A549 (cell line): ENCODE results near the gene NHSL1. TPM values are rescaled to one million over a fixed set of nuclear protein-coding genes. Genes with fewer than 3 reads are reported as not detected.

Experiments used
- ATAC-seq, 2 experiments: fragments of 200-7000 bp in 1 of 2; fragments of >200 bp in 1 of 2; cut with Nextera tagmentation in 1 of 2; cut with Tn5 transposase in 1 of 2; 3 replicates each; pipeline versions ENCODE4 v1.8.0 to v1.9.1; 2018 to 2020; ENCODE audit warnings: mild to moderate bottlenecking in 1 of 2, moderate library complexity in 1 of 2
- CTCF ChIA-PET: fragments of 300-600 bp; sonication (Branson Sonifier 250); formaldehyde crosslinking; extraction: SDS; loops from one replicate; lab custom pipeline; 2021; ENCODE audit warnings: antibody characterized with exemption, inconsistent platforms; lab: Yijun Ruan, JAX
- POLR2A ChIA-PET: fragments of 350-600 bp; formaldehyde crosslinking; extraction: SDS; loops from one replicate; lab custom pipeline; 2021; ENCODE audit warnings: antibody characterized with exemption, inconsistent platforms; lab: Yijun Ruan, JAX
- DNase-seq, 2 experiments: peaks; one replicate each; pipeline versions ENCODE4 v3.0.0 to v3.0.0-alpha.2; 2011 to 2016; ENCODE audit warnings: low read depth in 1 of 2, low spot score in 1 of 2
- FAIRE-seq: peaks from 2 replicates; lab custom pipeline; 2011; peaks lifted over from hg19 to GRCh38; lab: Jason Lieb, UNC
- H3K27ac ChIP-seq, 2 experiments: fragments of >200 bp; sonication (Bioruptor Twin); formaldehyde crosslinking; 3 replicates each; pipeline ENCODE4 v1.5.1; 2016 to 2017
- H3K4me1 ChIP-seq: fragments of >200 bp; sonication (Bioruptor Twin); formaldehyde crosslinking; 3 replicates; pipeline ENCODE4 v1.6.1; 2016
- H3K4me2 ChIP-seq: fragments of >200 bp; sonication (Bioruptor Twin); formaldehyde crosslinking; 3 replicates; pipeline ENCODE4 v1.6.1; 2016
- H3K4me3 ChIP-seq: fragments of >200 bp; sonication (Bioruptor Twin); formaldehyde crosslinking; 3 replicates; pipeline ENCODE4 v1.5.1; 2016
- H3K9me3 ChIP-seq: fragments of >200 bp; sonication (Bioruptor Twin); formaldehyde crosslinking; 3 replicates; pipeline ENCODE4 v1.6.1; 2016
- ATOH8 ChIP-seq: fragments of 250-450 bp; sonication (Bioruptor Pico); IDR thresholded peaks from 2 replicates; pipeline ENCODE4 v1.5.0; 2020; ENCODE audit warnings: low read depth, mild to moderate bottlenecking, moderate library complexity
- CBX2 ChIP-seq: fragments of 200-600 bp; sonication (generic); IDR thresholded peaks from 2 replicates; pipeline ENCODE4 v1.6.1; 2016; ENCODE audit warnings: low read depth, mild to moderate bottlenecking, borderline replicate concordance
- CEBPB ChIP-seq, 2 experiments: fragments of >200 bp in 1 of 2; sonication (Bioruptor Twin) in 1 of 2; formaldehyde crosslinking in 1 of 2; IDR thresholded peaks; 2 replicates each; pipeline ENCODE4 v1.6.1; 2012 to 2016
- CHD2 ChIP-seq: fragments of 150-350 bp; IDR thresholded peaks from 2 replicates; pipeline ENCODE4 v1.6.1; 2014; ENCODE audit warnings: low read length; ENCODE audit not compliant: partially characterized antibody
- CHD4 ChIP-seq: fragments of 200-600 bp; sonication (generic); IDR thresholded peaks from 2 replicates; pipeline ENCODE4 v1.6.1; 2016; ENCODE audit warnings: antibody characterized with exemption, mild to moderate bottlenecking, borderline replicate concordance
- CTCF ChIP-seq: fragments of >200 bp; sonication (Bioruptor Twin); formaldehyde crosslinking; IDR thresholded peaks from 3 replicates; pipeline ENCODE4 v1.5.1; 2016
- EHF ChIP-seq: fragments of 250-450 bp; sonication (Bioruptor Pico); IDR thresholded peaks from 2 replicates; pipeline ENCODE4 v1.5.0; 2020; ENCODE audit warnings: mild to moderate bottlenecking
- EHMT2 ChIP-seq: fragments of 200-600 bp; sonication (generic); IDR thresholded peaks from 2 replicates; pipeline ENCODE4 v1.6.1; 2016; ENCODE audit warnings: antibody characterized with exemption, low read depth, mild to moderate bottlenecking, moderate library complexity
- ESRRA ChIP-seq: fragments of 150-350 bp; IDR thresholded peaks from 2 replicates; pipeline ENCODE4 v1.6.1; 2014; ENCODE audit warnings: mild to moderate bottlenecking, low read length, borderline replicate concordance
- FOSL2 ChIP-seq, 2 experiments: fragments of 450-650 bp in 1 of 2; fragments of >200 bp in 1 of 2; sonication (Bioruptor Twin) in 1 of 2; formaldehyde crosslinking; IDR thresholded peaks; 2 replicates each; pipeline versions ENCODE4 v1.5.0 to v1.6.1; 2016 to 2020; ENCODE audit warnings: mild to moderate bottlenecking in 1 of 2, moderate library complexity in 1 of 2
- HOXA7 ChIP-seq: fragments of 250-450 bp; sonication (Bioruptor Pico); IDR thresholded peaks from 2 replicates; pipeline ENCODE4 v1.5.0; 2020; ENCODE audit warnings: mild to moderate bottlenecking, moderate library complexity
- HOXB5 ChIP-seq: fragments of 250-450 bp; sonication (Bioruptor Pico); IDR thresholded peaks from 2 replicates; pipeline ENCODE4 v1.5.0; 2020; ENCODE audit warnings: mild to moderate bottlenecking, moderate library complexity
- JUN ChIP-seq, 2 experiments: fragments of >200 bp; sonication (Bioruptor Twin); formaldehyde crosslinking; IDR thresholded peaks; 2 replicates in 1 of 2; 3 replicates in 1 of 2; pipeline ENCODE4 v1.6.1; 2016 to 2017
- JUNB ChIP-seq: fragments of >200 bp; sonication (Bioruptor Twin); formaldehyde crosslinking; IDR thresholded peaks from 2 replicates; pipeline ENCODE4 v1.6.1; 2016
- KDM1A ChIP-seq: fragments of 200-600 bp; sonication (generic); IDR thresholded peaks from 2 replicates; pipeline ENCODE4 v1.6.1; 2016; ENCODE audit warnings: low read depth, mild to moderate bottlenecking
- MAX ChIP-seq: IDR thresholded peaks from 2 replicates; pipeline ENCODE4 v1.6.1; 2012
- MAZ ChIP-seq: fragments of 150-350 bp; IDR thresholded peaks from 2 replicates; pipeline ENCODE4 v1.6.1; 2014; ENCODE audit warnings: antibody characterized with exemption, low read depth, low read length, borderline replicate concordance
- NFE2L2 ChIP-seq: fragments of 150-350 bp; conservative IDR thresholded peaks from 2 replicates; pipeline ENCODE4 v1.6.1; 2014; ENCODE audit warnings: low read length
- NPAS2 ChIP-seq: fragments of 250-450 bp; sonication (Bioruptor Pico); IDR thresholded peaks from 2 replicates; pipeline ENCODE4 v1.8.0; 2022; ENCODE audit warnings: mild to moderate bottlenecking, moderate library complexity, borderline replicate concordance
- POLR2A ChIP-seq: IDR thresholded peaks from 2 replicates; pipeline ENCODE4 v1.6.1; 2012; ENCODE audit warnings: mild to moderate bottlenecking, low read length
- POLR2AphosphoS2 ChIP-seq: conservative IDR thresholded peaks from 2 replicates; pipeline ENCODE4 v1.6.1; 2012; ENCODE audit warnings: low read length, improper control_type of control experiment, inconsistent platforms
- RNF2 ChIP-seq: fragments of 200-600 bp; sonication (generic); IDR thresholded peaks from 2 replicates; pipeline ENCODE4 v1.6.1; 2016; ENCODE audit warnings: low read depth, mild to moderate bottlenecking, antibody characterized with exemption, moderate library complexity, borderline replicate concordance
- SMC3 ChIP-seq: fragments of >200 bp; sonication (Bioruptor Twin); formaldehyde crosslinking; IDR thresholded peaks from 3 replicates; pipeline ENCODE4 v1.6.1; 2018; ENCODE audit warnings: inconsistent platforms
- TFCP2L1 ChIP-seq: fragments of 250-450 bp; sonication (Bioruptor Pico); IDR thresholded peaks from 2 replicates; pipeline ENCODE4 v1.5.0; 2021; ENCODE audit warnings: mild to moderate bottlenecking
- ZFP36 ChIP-seq: fragments of 450-650 bp; IDR thresholded peaks from 2 replicates; pipeline ENCODE4 v1.6.1; 2014; ENCODE audit warnings: borderline replicate concordance; ENCODE audit not compliant: partially characterized antibody
- ZNF302 ChIP-seq: fragments of 250-450 bp; sonication (Bioruptor Pico); IDR thresholded peaks from 2 replicates; pipeline ENCODE4 v1.9.0; 2021; ENCODE audit warnings: inconsistent platforms, mild to moderate bottlenecking, moderate library complexity
- WGBS: methylation state at CpG from one replicate; pipeline ENCODE4 v1.1.6; 2017; ENCODE audit errors: missing lambda C conversion rate; 5-methylcytosine and 5-hydroxymethylcytosine counted together
- polyA plus RNA-seq, 4 experiments: library from polyadenylated mRNA; depleted of rRNA in 3 of 4; stranded (reverse); fragments of >200 nt; fragmentation: RNase III in 1 of 4; extraction: RNeasy Plus Mini Kit Qiagen cat#74134 plus additional on column Dnase treatment in 1 of 4; gene quantifications; 2 replicates in 3 of 4; 3 replicates in 1 of 4; pipeline ENCODE4 v1.2.3, GENCODE V29; 2011 to 2017

Gene NHSL1
- polyA plus RNA-seq, 2 of the 4 experiments (the other 2 are of a cell fraction): 1.6 to 2.8 TPM

GRCh38 chr6:138467901-138468300, 31.4 kb downstream of the NHSL1 start:
- Histone ChIP-seq H3K27ac (peak overlapping the region; percentile 82 to 85), H3K4me2 (peak overlapping the region; percentile 68), H3K4me3 (no peak overlapping the region), H3K4me1 (peaks cover 47% of the 10 kb centered on the region), H3K9me3 (no peaks in the 10 kb centered on the region)
- TF ChIP-seq ZNF302 (CRISPR knock-in tag) (no peak), ZFP36 (no peak), SMC3 (no peak), NPAS2 (CRISPR knock-in tag) (no peak), MAZ (no peak), HOXA7 (CRISPR knock-in tag) (no peak), ESRRA (no peak), RNF2 (no peak), CBX2 (no peak), CHD4 (no peak), KDM1A (no peak), EHMT2 (no peak), CHD2 (no peak), JUNB (no peak), MAX (no peak)
- FAIRE-seq (no peak), ATAC-seq (no peak; a peak in 1 of 6 replicates), DNase-seq (no peak)
- POLR2A ChIA-PET: no interaction called here
- CTCF ChIA-PET: interaction anchor here (1.8 to 2.8 kb wide), 2 partner anchors 38 to 41 kb away, joined by 7 to 9 read pairs; no protein-coding TSS in a partner anchor

- peak overlapping the region; percentile 67 for H3K4me2 ChIP-seq
Observed at GRCh38 chr6:138465007-138465645, 34.2 kb downstream of the NHSL1 start.

More at GRCh38 chr6:138465007-138465645, 34.2 kb downstream of the NHSL1 start:
- TF ChIP-seq POLR2A (no peak), TFCP2L1 (CRISPR knock-in tag) (no peak), EHF (no peak), CHD2 (no peak), CTCF (no peak), ESRRA (no peak), CEBPB (IDR thresholded peaks at IDR 0.05) (0 out of 4 replicates have a peak, but pooled peaks of 1 of the 2 experiments have one; percentile 8), ATOH8 (CRISPR knock-in tag) (no peak), NPAS2 (CRISPR knock-in tag) (no peak), FOSL2 (IDR thresholded peaks at IDR 0.05) (no peak; the same call in 1 of the 2 replicates), FOSL2 (CRISPR knock-in tag; IDR thresholded peaks at IDR 0.05) (peak; percentile 59), JUN (IDR thresholded peaks at IDR 0.05) (no peak; a peak in 1 of 5 replicates), HOXB5 (CRISPR knock-in tag) (no peak), POLR2AphosphoS2 (no peak), NFE2L2 (no peak), ZNF302 (CRISPR knock-in tag) (no peak), JUNB (peak; percentile 43; the same call in 1 of the 2 replicates)
- TF ChIP-seq, all 56 proteins: peak for 3
- Histone ChIP-seq H3K9me3 (no peaks in the 10 kb centered on the region), H3K4me1 (peaks cover 46% of the 10 kb centered on the region), H3K4me3 (no peak overlapping the region), H3K27ac (peak overlapping the region; percentile 79 to 81)
- ChIA-PET CTCF (interaction anchor here (0.9 to 2.5 kb wide), 2 partner anchors 44 to 125 kb away, joined by 4 to 12 read pairs; no protein-coding TSS in a partner anchor), POLR2A (interaction anchor here (0.6 kb wide), 1 partner anchor 77 kb away, joined by 3 read pairs; no protein-coding TSS in a partner anchor)
- peak; percentile 72 to 75 for ATAC-seq
- WGBS: 13% methylated on average over 1 of the region's 1 CpG
- peak; percentile 10 to 68 for DNase-seq
- FAIRE-seq: no peak
